BLaER1 treated with 17β-estradiol and CSF1 and Interleukin-3, amounts not matched to agents 10 nM and 100 nM (cell line): Measurements from ENCODE around the gene SDK1.
"Not testable (repeated sequence)": the region's sequence is repeated elsewhere in the genome, so short reads cannot be mapped to it uniquely, and the experiment has no call there.

ENCODE experiments used
- H3K27ac ChIP-seq, 11 experiments: shearing (Covaris generic); formaldehyde crosslinking; 2 replicates each; pipeline ENCODE4 v1.8.1; 2022
- H3K27me3 ChIP-seq, 11 experiments: shearing (Covaris generic); formaldehyde crosslinking; 2 replicates each; pipeline ENCODE4 v1.8.1; 2022
- H3K36me3 ChIP-seq, 11 experiments: shearing (Covaris generic); formaldehyde crosslinking; 2 replicates each; pipeline ENCODE4 v1.8.1; 2022
- H3K4me1 ChIP-seq, 10 experiments: shearing (Covaris generic); formaldehyde crosslinking; 2 replicates each; pipeline ENCODE4 v1.8.1; 2022
- H3K4me2 ChIP-seq, 11 experiments: shearing (Covaris generic); formaldehyde crosslinking; 2 replicates each; pipeline ENCODE4 v1.8.1; 2022
- H3K4me3 ChIP-seq, 10 experiments: shearing (Covaris generic); formaldehyde crosslinking; 2 replicates each; pipeline ENCODE4 v1.8.1; 2022
- H3K9ac ChIP-seq, 11 experiments: shearing (Covaris generic); formaldehyde crosslinking; 2 replicates each; pipeline ENCODE4 v1.8.1; 2022
- H3K9me3 ChIP-seq, 11 experiments: shearing (Covaris generic); formaldehyde crosslinking; replicated peaks in 1 of 11; 2 replicates each; pipeline ENCODE4 v1.8.1; 2022
- H4K20me1 ChIP-seq, 11 experiments: shearing (Covaris generic); formaldehyde crosslinking; 2 replicates each; pipeline ENCODE4 v1.8.1; 2022
- Cebpa-rat ChIP-seq, 11 experiments: shearing (Covaris generic); IDR thresholded peaks; 2 replicates each; pipeline ENCODE4 v1.8.1; 2022

The SDK1 gene

GRCh38 chr7:4209966-4210365 is 908.9 kb downstream of the SDK1 start:
- H4K20me1 ChIP-seq, result no peaks in the 10 kb centered on the region
- TF ChIP-seq Cebpa-rat (IDR thresholded peaks at IDR 0.05), result no peak
- H3K9me3 ChIP-seq, result no peaks in the 10 kb centered on the region
- H3K4me3 ChIP-seq, result no peak overlapping the region
- no peak overlapping the region for H3K4me2 ChIP-seq
- H3K36me3 ChIP-seq, result no peaks in the 10 kb centered on the region
- peaks cover 0 to 8% (median 0%) of the 10 kb centered on the region in 10 experiments; a peak in 3 of 20 replicates for H3K4me1 ChIP-seq
- no peak overlapping the region for H3K9ac ChIP-seq
- no peaks in the 10 kb centered on the region for H3K27me3 ChIP-seq
- H3K27ac ChIP-seq, result no peak overlapping the region

GRCh38 chr7:4210821-4211220 is 909.8 kb downstream of the SDK1 start:
- H3K4me2 ChIP-seq, result no peak overlapping the region
- no peak overlapping the region for H3K27ac ChIP-seq
- peaks cover 0 to 11% (median 0%) of the 10 kb centered on the region in 10 experiments; a peak in 4 of 20 replicates for H3K4me1 ChIP-seq
- no peak for TF ChIP-seq Cebpa-rat (IDR thresholded peaks at IDR 0.05)
- H3K9ac ChIP-seq, result no peak overlapping the region
- no peaks in the 10 kb centered on the region for H3K36me3 ChIP-seq
- no peak overlapping the region for H3K4me3 ChIP-seq
- no peaks in the 10 kb centered on the region for H4K20me1 ChIP-seq
- H3K27me3 ChIP-seq, result no peaks in the 10 kb centered on the region
- H3K9me3 ChIP-seq, result no peaks in the 10 kb centered on the region

GRCh38 chr7:4211261-4211660 is 910.2 kb downstream of the SDK1 start:
- no peak overlapping the region for H3K9ac ChIP-seq
- H3K27ac ChIP-seq, result no peak overlapping the region
- H3K9me3 ChIP-seq, result no peaks in the 10 kb centered on the region
- no peaks in the 10 kb centered on the region for H3K36me3 ChIP-seq
- no peak overlapping the region for H3K4me3 ChIP-seq
- H3K4me2 ChIP-seq, result no peak overlapping the region
- peaks cover 0 to 14% (median 0%) of the 10 kb centered on the region in 10 experiments; a peak in 4 of 20 replicates for H3K4me1 ChIP-seq
- H3K27me3 ChIP-seq, result no peaks in the 10 kb centered on the region
- no peak for TF ChIP-seq Cebpa-rat (IDR thresholded peaks at IDR 0.05)
- no peaks in the 10 kb centered on the region for H4K20me1 ChIP-seq

- no peaks in the 10 kb centered on the region for H4K20me1 ChIP-seq
- no peaks in the 10 kb centered on the region for H3K9me3 ChIP-seq
- H3K4me3 ChIP-seq, result no peak overlapping the region
- no peaks in the 10 kb centered on the region for H3K27me3 ChIP-seq
- no peak overlapping the region for H3K4me2 ChIP-seq
- no peak overlapping the region for H3K9ac ChIP-seq
- TF ChIP-seq Cebpa-rat (IDR thresholded peaks at IDR 0.05), result no peak
- no peaks in the 10 kb centered on the region for H3K36me3 ChIP-seq
- H3K27ac ChIP-seq, result no peak overlapping the region
- peaks cover 0 to 14% (median 0%) of the 10 kb centered on the region in 10 experiments; a peak in 4 of 20 replicates for H3K4me1 ChIP-seq
Observed at GRCh38 chr7:4212376-4212775, 911.3 kb downstream of the SDK1 start.

GRCh38 chr7:4214291-4215155 is 913.5 kb downstream of the SDK1 start:
- H3K4me3 ChIP-seq, result no peak overlapping the region
- H3K36me3 ChIP-seq, result no peaks in the 10 kb centered on the region
- TF ChIP-seq Cebpa-rat (IDR thresholded peaks at IDR 0.05), result no peak
- no peak overlapping the region for H3K4me2 ChIP-seq
- no peaks in the 10 kb centered on the region for H3K27me3 ChIP-seq
- peaks cover 0 to 6% (median 0%) of the 10 kb centered on the region in 10 experiments; a peak in 1 of 20 replicates for H3K4me1 ChIP-seq
- no peak overlapping the region for H3K27ac ChIP-seq
- H3K9ac ChIP-seq, result no peak overlapping the region
- H3K9me3 ChIP-seq, result no peaks in the 10 kb centered on the region
- no peaks in the 10 kb centered on the region for H4K20me1 ChIP-seq

- Histone ChIP-seq H3K4me3 (no peak overlapping the region), H3K36me3 (no peaks in the 10 kb centered on the region), H3K4me1 (peaks cover 0 to 6% (median 0%) of the 10 kb centered on the region in 10 experiments; a peak in 1 of 20 replicates), H3K27ac (no peak overlapping the region), H3K4me2 (no peak overlapping the region), H4K20me1 (no peaks in the 10 kb centered on the region), H3K27me3 (no peaks in the 10 kb centered on the region), H3K9me3 (no peaks in the 10 kb centered on the region), H3K9ac (no peak overlapping the region)
- no peak for TF ChIP-seq Cebpa-rat (IDR thresholded peaks at IDR 0.05)
Observed at GRCh38 chr7:4215176-4215720, 914.2 kb downstream of the SDK1 start.

DNA sequence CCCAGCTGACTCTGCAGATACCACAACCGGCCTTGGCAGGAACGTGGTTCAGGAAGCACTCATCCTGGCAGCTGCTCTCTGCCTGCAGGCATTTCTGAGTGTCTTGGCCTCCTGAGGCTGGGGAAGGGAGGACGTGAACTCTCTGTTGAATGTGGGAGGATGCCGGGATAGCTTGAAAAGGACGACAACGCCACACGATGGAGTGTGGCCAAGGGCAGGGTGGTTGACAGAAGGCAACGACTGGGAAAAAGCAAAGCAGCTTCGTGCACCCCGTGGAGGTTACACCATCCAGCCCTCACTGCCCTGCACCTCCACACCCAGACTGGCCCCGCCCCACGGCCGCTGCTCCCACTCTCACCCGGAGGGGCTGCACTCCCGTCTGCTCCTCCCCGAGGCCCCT is 915.0 kb downstream of the SDK1 start:
- H3K9ac ChIP-seq, result no peak overlapping the region
- H3K4me1 ChIP-seq, result peaks cover 0 to 6% (median 0%) of the 10 kb centered on the region in 10 experiments; a peak in 1 of 20 replicates
- no peaks in the 10 kb centered on the region for H3K9me3 ChIP-seq
- H3K4me3 ChIP-seq, result no peak overlapping the region
- H4K20me1 ChIP-seq, result no peaks in the 10 kb centered on the region
- TF ChIP-seq Cebpa-rat (IDR thresholded peaks at IDR 0.05), result no peak
- H3K27ac ChIP-seq, result no peak overlapping the region
- no peaks in the 10 kb centered on the region for H3K27me3 ChIP-seq
- no peak overlapping the region for H3K4me2 ChIP-seq
- H3K36me3 ChIP-seq, result no peaks in the 10 kb centered on the region

DNA sequence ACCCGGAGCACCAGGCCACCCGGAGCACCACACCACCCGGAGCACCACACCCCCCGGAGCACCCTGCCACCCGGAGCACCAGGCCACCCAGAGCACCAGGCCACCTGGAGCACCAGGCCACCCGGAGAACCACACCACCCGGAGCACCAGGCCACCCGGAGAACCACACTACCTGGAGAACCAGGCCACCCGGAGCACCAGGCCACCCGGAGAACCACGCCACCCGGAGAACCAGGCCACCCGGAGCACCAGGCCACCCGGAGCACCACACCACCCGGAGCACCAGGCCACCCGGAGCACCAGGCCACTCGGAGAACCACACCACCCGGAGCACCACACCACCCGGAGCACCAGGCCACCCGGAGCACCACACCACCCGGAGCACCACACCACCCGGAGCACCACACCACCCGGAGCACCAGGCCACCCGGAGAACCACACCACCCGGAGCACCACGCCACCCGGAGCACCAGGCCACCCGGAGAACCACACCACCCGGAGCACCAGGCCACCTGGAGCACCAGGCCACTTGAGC is 916.1 kb downstream of the SDK1 start:
- H3K27ac ChIP-seq, H3K27me3 ChIP-seq, H3K4me2 ChIP-seq, H3K4me1 ChIP-seq, H3K4me3 ChIP-seq, H3K9ac ChIP-seq, H3K36me3 ChIP-seq, H4K20me1 ChIP-seq, H3K9me3 ChIP-seq: not testable (repeated sequence)

- Histone ChIP-seq H3K4me3 (no peak overlapping the region), H3K27ac (no peak overlapping the region), H3K36me3 (no peaks in the 10 kb centered on the region), H3K4me1 (peaks cover 0 to 6% (median 0%) of the 10 kb centered on the region in 10 experiments; a peak in 1 of 20 replicates), H3K9me3 (0 out of 22 replicates have a peak, but pooled peaks cover 0 to 4% (median 0%) of the 10 kb centered on the region in 11 experiments), H3K9ac (no peak overlapping the region), H3K27me3 (no peaks in the 10 kb centered on the region), H3K4me2 (no peak overlapping the region), H4K20me1 (no peaks in the 10 kb centered on the region)
- no peak for TF ChIP-seq Cebpa-rat (IDR thresholded peaks at IDR 0.05)
Observed at GRCh38 chr7:4218481-4218880, 917.4 kb downstream of the SDK1 start.
